GM12878 (cell line): Measurements from ENCODE around the gene HAVCR1.

Experiments used
- ATF7 ChIP-seq: fragments of 450-650 bp; IDR thresholded peaks from 2 replicates; pipeline ENCODE4 v1.6.1; 2016; ENCODE audit warnings: low read depth, mild to moderate bottlenecking
- CBFB ChIP-seq: IDR thresholded peaks from 2 replicates; pipeline ENCODE4 v1.6.1; 2016; ENCODE audit warnings: antibody characterized with exemption, low read depth
- CTCF ChIP-seq, 3 experiments: IDR thresholded peaks in 2 of 3; conservative IDR thresholded peaks in 1 of 3; 2 replicates each; pipeline ENCODE4 v1.5.1; 2011; ENCODE audit warnings: low read depth in 3 of 3, low read length in 3 of 3, mild to moderate bottlenecking in 3 of 3, control low read depth in 2 of 3, moderate library complexity in 2 of 3, inconsistent platforms in 1 of 3, mixed read lengths in 1 of 3; ENCODE audit not compliant: control insufficient read depth in 2 of 3, insufficient read depth in 1 of 3; ENCODE audit errors: extremely low read depth in 1 of 3
- EZH2 ChIP-seq: IDR thresholded peaks from 2 replicates; pipeline ENCODE4 v1.6.1; 2012; ENCODE audit warnings: low read depth, mild to moderate bottlenecking, control low read depth, inconsistent platforms, low read length, borderline replicate concordance; ENCODE audit not compliant: control insufficient read depth
- NR2C1 ChIP-seq: fragments of 450-650 bp; IDR thresholded peaks from 2 replicates; pipeline ENCODE4 v1.6.1; 2017; ENCODE audit warnings: antibody characterized with exemption, mild to moderate bottlenecking, moderate library complexity

GRCh38 chr5:157038568-157039187 lies 20.2 kb downstream of the HAVCR1 start:
- TF ChIP-seq ATF7 (no peak), NR2C1 (no peak), CTCF (IDR thresholded peaks at IDR 0.05 in 2 of 3, conservative IDR thresholded peaks at IDR 0.05 in 1 of 3; ENCODE audit: control insufficient read depth in 2 of 3, extremely low read depth in 1 of 3, insufficient read depth in 1 of 3, low read depth in 3 of 3, low read length in 3 of 3) (no peak), CBFB (no peak), EZH2 (no peak)
